Measurements from ENCODE around the gene FNDC3B. TPM values are rescaled to one million over a fixed set of nuclear protein-coding genes. Genes with fewer than 3 reads are reported as not detected.

FNDC3B gene
- total and polyA plus RNA-seq, 2 donors (not counting 1 experiment from before 2014, with no cell fraction given), result 1.2 to 9.2 TPM

DNA sequence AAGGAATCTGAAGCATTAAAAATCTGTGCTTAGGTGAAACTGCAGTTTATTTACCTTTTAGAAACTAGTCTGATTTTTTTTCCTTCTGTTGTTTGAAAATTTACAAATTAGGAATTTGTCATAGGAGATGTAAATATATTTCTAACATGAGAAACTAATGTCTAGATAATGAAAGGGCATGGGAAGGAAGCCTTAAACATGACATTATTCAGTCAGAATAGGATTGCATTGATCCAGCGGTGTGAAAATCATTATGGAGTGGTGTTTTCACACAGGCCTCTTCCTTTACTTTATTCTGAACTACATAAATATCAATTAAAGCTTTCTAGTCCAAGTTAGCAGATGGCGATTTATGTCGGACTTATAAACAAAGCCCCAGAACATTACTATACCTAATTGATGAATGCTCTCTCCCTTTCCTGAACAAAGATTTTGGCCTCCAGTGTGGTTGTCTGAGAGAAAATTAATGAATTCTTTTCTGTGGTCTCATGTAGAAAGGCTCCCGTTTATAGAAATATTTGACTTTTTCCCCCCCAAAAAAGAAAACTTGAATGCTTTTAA lies 37.9 kb downstream of the FNDC3B start:
- POLR2A ChIA-PET, result no interaction called here
- no peaks in the 10 kb centered on the region for H3K9me3 Mint-ChIP-seq (ENCODE audit: insufficient read depth)
- no peak overlapping the region for H3K4me3 Mint-ChIP-seq
- CTCF ChIA-PET, result no interaction called here
- H3K9ac ChIP-seq (ENCODE audit: low read length), result no peak overlapping the region
- no peak overlapping the region for H3K27ac Mint-ChIP-seq
- TF ChIP-seq, protein P1, sequence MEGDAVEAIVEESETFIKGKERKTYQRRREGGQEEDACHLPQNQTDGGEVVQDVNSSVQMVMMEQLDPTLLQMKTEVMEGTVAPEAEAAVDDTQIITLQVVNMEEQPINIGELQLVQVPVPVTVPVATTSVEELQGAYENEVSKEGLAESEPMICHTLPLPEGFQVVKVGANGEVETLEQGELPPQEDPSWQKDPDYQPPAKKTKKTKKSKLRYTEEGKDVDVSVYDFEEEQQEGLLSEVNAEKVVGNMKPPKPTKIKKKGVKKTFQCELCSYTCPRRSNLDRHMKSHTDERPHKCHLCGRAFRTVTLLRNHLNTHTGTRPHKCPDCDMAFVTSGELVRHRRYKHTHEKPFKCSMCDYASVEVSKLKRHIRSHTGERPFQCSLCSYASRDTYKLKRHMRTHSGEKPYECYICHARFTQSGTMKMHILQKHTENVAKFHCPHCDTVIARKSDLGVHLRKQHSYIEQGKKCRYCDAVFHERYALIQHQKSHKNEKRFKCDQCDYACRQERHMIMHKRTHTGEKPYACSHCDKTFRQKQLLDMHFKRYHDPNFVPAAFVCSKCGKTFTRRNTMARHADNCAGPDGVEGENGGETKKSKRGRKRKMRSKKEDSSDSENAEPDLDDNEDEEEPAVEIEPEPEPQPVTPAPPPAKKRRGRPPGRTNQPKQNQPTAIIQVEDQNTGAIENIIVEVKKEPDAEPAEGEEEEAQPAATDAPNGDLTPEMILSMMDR (IDR thresholded peaks at IDR 0.05), result no peak
- TF ChIP-seq EZH2 (IDR thresholded peaks at IDR 0.05; ENCODE audit: borderline replicate concordance, insufficient read depth, low read depth, low read length, poor library complexity, severe bottlenecking), result no peak
- peaks cover 0 to 12% (median 0%) of the 10 kb centered on the region in 4 experiments for H3K27me3 ChIP-seq (replicated peaks in 1 of 4; ENCODE audit: control extremely low read depth in 1 of 4, control insufficient read depth in 3 of 4, insufficient read depth in 4 of 4, low read length in 3 of 4)
- no peak overlapping the region for H2AFZ ChIP-seq (ENCODE audit: insufficient read depth, low read depth, low read length, poor library complexity, severe bottlenecking)
- no peaks in the 10 kb centered on the region for H3K4me1 ChIP-seq (ENCODE audit: control insufficient read depth in 2 of 2, insufficient read depth in 2 of 2, low read length in 2 of 2)
- DNase-seq, result no peak
- no peaks in the 10 kb centered on the region for H3K79me2 ChIP-seq (ENCODE audit: control insufficient read depth, insufficient read depth, low read length)
- H3K9me3 ChIP-seq (ENCODE audit: control extremely low read depth in 1 of 3, control insufficient read depth in 2 of 3, insufficient read depth in 1 of 3, low read length in 2 of 3), result no peaks in the 10 kb centered on the region
- no peak overlapping the region for H3K4me2 ChIP-seq (replicated peaks; ENCODE audit: low read depth, low read length, poor library complexity, severe bottlenecking)
- H3K27me3 Mint-ChIP-seq, result peaks cover 3% of the 10 kb centered on the region
- H3K4me3 ChIP-seq (ENCODE audit: control extremely low read depth in 1 of 5, extremely low read depth in 1 of 5, insufficient read depth in 1 of 5, low read depth in 2 of 5, low read length in 4 of 5), result no peak overlapping the region
- H3K36me3 ChIP-seq (replicated peaks in 1 of 2; ENCODE audit: control extremely low read depth in 1 of 2, control insufficient read depth in 1 of 2, extremely low read depth in 1 of 2, insufficient read depth in 2 of 2, low read length in 1 of 2), result no peaks in the 10 kb centered on the region
- no CpG with 5 or more reads among the region's 4 CpGs for WGBS (ENCODE audit: insufficient coverage)
- H4K20me1 ChIP-seq (ENCODE audit: control insufficient read depth, insufficient read depth, low read length, poor library complexity, severe bottlenecking), result no peaks in the 10 kb centered on the region
- H3K4me1 Mint-ChIP-seq, result no peaks in the 10 kb centered on the region
- no peak for ATAC-seq (ENCODE audit: low read depth)
- intact Hi-C loops (cut with micrococcal nuclease), result no loop called here
- H3K27ac ChIP-seq (ENCODE audit: low read length in 2 of 2), result no peak overlapping the region

DNA sequence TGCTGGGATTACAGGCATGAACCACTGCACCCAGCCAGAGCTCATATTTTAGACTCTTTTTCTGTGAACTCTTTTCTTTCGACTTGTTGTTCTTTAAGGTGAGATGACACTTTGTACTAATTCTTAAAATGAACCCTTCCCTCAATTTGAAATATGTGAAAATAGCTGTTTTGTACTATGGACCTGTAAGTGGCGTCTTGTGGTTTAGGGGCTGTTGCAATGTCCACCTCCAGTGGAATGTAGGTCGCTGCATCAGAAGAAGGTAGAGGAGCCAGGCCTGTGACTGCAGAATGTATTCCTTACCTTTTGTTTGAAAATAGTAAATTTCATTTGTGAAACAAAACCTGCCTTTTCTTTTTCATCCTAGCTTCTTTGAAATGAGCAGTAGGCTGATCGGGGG lies 38.9 kb downstream of the FNDC3B start:
- POLR2A ChIA-PET, result no interaction called here
- TF ChIP-seq, protein P1 (IDR thresholded peaks at IDR 0.05), result no peak
- H3K4me1 ChIP-seq (ENCODE audit: control insufficient read depth in 2 of 2, insufficient read depth in 2 of 2, low read length in 2 of 2), result no peaks in the 10 kb centered on the region
- H4K20me1 ChIP-seq (ENCODE audit: control insufficient read depth, insufficient read depth, low read length, poor library complexity, severe bottlenecking), result no peaks in the 10 kb centered on the region
- Mint-ChIP-seq H3K4me1 (no peaks in the 10 kb centered on the region), H3K27ac (no peak overlapping the region), H3K9me3 (ENCODE audit: insufficient read depth) (no peaks in the 10 kb centered on the region), H3K4me3 (no peak overlapping the region), H3K27me3 (no peaks in the 10 kb centered on the region)
- H2AFZ ChIP-seq (ENCODE audit: insufficient read depth, low read depth, low read length, poor library complexity, severe bottlenecking), result no peak overlapping the region
- H3K79me2 ChIP-seq (ENCODE audit: control insufficient read depth, insufficient read depth, low read length), result no peaks in the 10 kb centered on the region
- H3K36me3 ChIP-seq (replicated peaks in 1 of 2; ENCODE audit: control extremely low read depth in 1 of 2, control insufficient read depth in 1 of 2, extremely low read depth in 1 of 2, insufficient read depth in 2 of 2, low read length in 1 of 2), result no peaks in the 10 kb centered on the region
- 50% methylated on average over 2 of the region's 4 CpGs for WGBS (ENCODE audit: insufficient coverage)
- no peak overlapping the region for H3K9ac ChIP-seq (ENCODE audit: low read length)
- no peaks in the 10 kb centered on the region for H3K9me3 ChIP-seq (ENCODE audit: control extremely low read depth in 1 of 3, control insufficient read depth in 2 of 3, insufficient read depth in 1 of 3, low read length in 2 of 3)
- DNase-seq (no peak), ATAC-seq (ENCODE audit: low read depth) (no peak)
- peaks cover 0 to 12% (median 0%) of the 10 kb centered on the region in 4 experiments for H3K27me3 ChIP-seq (replicated peaks in 1 of 4; ENCODE audit: control extremely low read depth in 1 of 4, control insufficient read depth in 3 of 4, insufficient read depth in 4 of 4, low read length in 3 of 4)
- H3K4me3 ChIP-seq (ENCODE audit: control extremely low read depth in 1 of 5, extremely low read depth in 1 of 5, insufficient read depth in 1 of 5, low read depth in 2 of 5, low read length in 4 of 5), result no peak overlapping the region
- CTCF ChIA-PET, result no interaction called here
- intact Hi-C loops (cut with micrococcal nuclease), result no loop called here
- H3K27ac ChIP-seq (ENCODE audit: low read length in 2 of 2), result no peak overlapping the region
- no peak overlapping the region for H3K4me2 ChIP-seq (replicated peaks; ENCODE audit: low read depth, low read length, poor library complexity, severe bottlenecking)

All from B cell (primary cell).